ENCODE data around the gene BLID. TPM values are rescaled to one million over a fixed set of nuclear protein-coding genes. Genes with fewer than 3 reads are reported as not detected.

Gene BLID
- total RNA-seq, 1 donor from 2014 or later, result 0.36 TPM

- H3K36me3 ChIP-seq, result no peaks in the 10 kb centered on the region
- no peak for DNase-seq
- no peak overlapping the region for H3K27ac ChIP-seq (replicated peaks)
- no peaks in the 10 kb centered on the region for H3K4me1 ChIP-seq
- intact Hi-C loops (cut with micrococcal nuclease), result no loop called here
- no peak for TF ChIP-seq CTCF (IDR thresholded peaks at IDR 0.05; ENCODE audit: borderline replicate concordance)
- no peak overlapping the region for H3K4me3 ChIP-seq
- peaks cover 6% of the 10 kb centered on the region for H3K27me3 ChIP-seq (ENCODE audit: low read depth)
- H3K9me3 ChIP-seq (replicated peaks), result no peaks in the 10 kb centered on the region
Measured at GRCh38 chr11:122146475-122146874, 30.5 kb upstream of the BLID start.

- H3K27ac ChIP-seq (replicated peaks), result no peak overlapping the region
- TF ChIP-seq CTCF (IDR thresholded peaks at IDR 0.05; ENCODE audit: borderline replicate concordance), result no peak
- no peaks in the 10 kb centered on the region for H3K4me1 ChIP-seq
- intact Hi-C loops (cut with micrococcal nuclease), result no loop called here
- no peak for DNase-seq
- no peaks in the 10 kb centered on the region for H3K9me3 ChIP-seq (replicated peaks)
- H3K36me3 ChIP-seq, result no peaks in the 10 kb centered on the region
- H3K27me3 ChIP-seq (ENCODE audit: low read depth), result peaks cover 5% of the 10 kb centered on the region
- H3K4me3 ChIP-seq, result no peak overlapping the region
Measured at GRCh38 chr11:122145715-122146274, 29.8 kb upstream of the BLID start.

GRCh38 chr11:122144752-122145151 is 28.7 kb upstream of the BLID start:
- Histone ChIP-seq H3K36me3 (no peaks in the 10 kb centered on the region), H3K27ac (replicated peaks) (no peak overlapping the region), H3K4me3 (no peak overlapping the region), H3K4me1 (no peaks in the 10 kb centered on the region), H3K27me3 (ENCODE audit: low read depth) (no peaks in the 10 kb centered on the region), H3K9me3 (replicated peaks) (no peaks in the 10 kb centered on the region)
- no peak for DNase-seq
- no peak for TF ChIP-seq CTCF (IDR thresholded peaks at IDR 0.05; ENCODE audit: borderline replicate concordance)
- intact Hi-C loops (cut with micrococcal nuclease), result no loop called here

- no peaks in the 10 kb centered on the region for H3K4me1 ChIP-seq
- H3K27ac ChIP-seq (replicated peaks), result no peak overlapping the region
- no peak overlapping the region for H3K4me3 ChIP-seq
- no peaks in the 10 kb centered on the region for H3K36me3 ChIP-seq
- DNase-seq, result no peak
- H3K9me3 ChIP-seq (replicated peaks), result no peaks in the 10 kb centered on the region
- no peaks in the 10 kb centered on the region for H3K27me3 ChIP-seq (ENCODE audit: low read depth)
- no peak for TF ChIP-seq CTCF (IDR thresholded peaks at IDR 0.05; ENCODE audit: borderline replicate concordance)
- intact Hi-C loops (cut with micrococcal nuclease), result no loop called here
Measured at GRCh38 chr11:122141725-122142124, 25.7 kb upstream of the BLID start.

- H3K27ac ChIP-seq (replicated peaks), result no peak overlapping the region
- no peaks in the 10 kb centered on the region for H3K9me3 ChIP-seq (replicated peaks)
- H3K27me3 ChIP-seq (ENCODE audit: low read depth), result no peaks in the 10 kb centered on the region
- H3K4me1 ChIP-seq, result peaks cover 3% of the 10 kb centered on the region
- DNase-seq, result no peak
- TF ChIP-seq CTCF (IDR thresholded peaks at IDR 0.05; ENCODE audit: borderline replicate concordance), result no peak
- intact Hi-C loops (cut with micrococcal nuclease), result no loop called here
- H3K4me3 ChIP-seq, result no peak overlapping the region
- no peaks in the 10 kb centered on the region for H3K36me3 ChIP-seq
Measured at GRCh38 chr11:122140500-122140899, 24.5 kb upstream of the BLID start.

GRCh38 chr11:122139595-122139866 is 23.5 kb upstream of the BLID start:
- H3K4me3 ChIP-seq, result no peak overlapping the region
- no peak overlapping the region for H3K27ac ChIP-seq (replicated peaks)
- no peaks in the 10 kb centered on the region for H3K9me3 ChIP-seq (replicated peaks)
- TF ChIP-seq CTCF (IDR thresholded peaks at IDR 0.05; ENCODE audit: borderline replicate concordance), result no peak
- DNase-seq, result no peak
- H3K36me3 ChIP-seq, result no peaks in the 10 kb centered on the region
- peaks cover 3% of the 10 kb centered on the region for H3K4me1 ChIP-seq
- intact Hi-C loops (cut with micrococcal nuclease), result no loop called here
- no peaks in the 10 kb centered on the region for H3K27me3 ChIP-seq (ENCODE audit: low read depth)

Data from left ventricle myocardium inferior (tissue), 1 donor.